Activated CD8-positive, alpha-beta memory T cell treated with anti-CD3 and anti-CD28 coated beads, Interleukin-2, amount 10 ng/mL, durations not matched to agents 7 days and 5 days (primary cell): ENCODE results near the gene ULK4. TPM values are rescaled to one million over a fixed set of nuclear protein-coding genes. Genes with fewer than 3 reads are reported as not detected.

Source experiments
- ATAC-seq: fragments of 150-1000 bp; cut with Tn5 transposase; one replicate; pipeline ENCODE4 v1.10.0; 2021; ENCODE audit warnings: moderate library complexity
- CTCF ChIA-PET: fragments of 350-600 bp; sonication (Branson Sonifier 250); formaldehyde crosslinking; loops from one replicate; lab custom pipeline; 2021; ENCODE audit warnings: antibody characterized with exemption; lab: Charles Lee
- DNase-seq: peaks from one replicate; pipeline ENCODE4 v3.0.0-alpha.2; 2020
- H3K27ac Mint-ChIP-seq: one replicate; pipeline ENCODE4 v1.8.0; 2021; ENCODE audit warnings: mild to moderate bottlenecking, mixed read lengths
- H3K27me3 Mint-ChIP-seq: one replicate; pipeline ENCODE4 v1.8.0; 2021; ENCODE audit warnings: mixed read lengths
- H3K36me3 Mint-ChIP-seq: one replicate; pipeline ENCODE4 v1.8.0; 2021; ENCODE audit warnings: mild to moderate bottlenecking, mixed read lengths
- H3K4me1 Mint-ChIP-seq: one replicate; pipeline ENCODE4 v1.8.0; 2021; ENCODE audit warnings: mixed read lengths
- H3K4me3 Mint-ChIP-seq: one replicate; pipeline ENCODE4 v1.8.0; 2021; ENCODE audit warnings: mild to moderate bottlenecking, moderate library complexity, mixed read lengths
- H3K9me3 Mint-ChIP-seq: one replicate; pipeline ENCODE4 v1.8.0; 2022; ENCODE audit warnings: low read depth, mixed read lengths
- total RNA-seq, 2 experiments: library from RNA; stranded (reverse); gene quantifications; one replicate each; pipeline ENCODE4 v1.2.3, GENCODE V29; 2021

The ULK4 gene
- total RNA-seq, 2 experiments from 2014 or later, result 9.5 to 13.3 TPM

GRCh38 chr3:41224120-41224806, 737.6 kb downstream of the ULK4 start:
- no peaks in the 10 kb centered on the region for H3K27me3 Mint-ChIP-seq
- no peak overlapping the region for H3K4me3 Mint-ChIP-seq
- ATAC-seq, result no peak
- H3K36me3 Mint-ChIP-seq, result peaks cover 68% of the 10 kb centered on the region
- DNase-seq, result no peak
- CTCF ChIA-PET, result no interaction called here
- no peak overlapping the region for H3K27ac Mint-ChIP-seq
- no peaks in the 10 kb centered on the region for H3K9me3 Mint-ChIP-seq
- H3K4me1 Mint-ChIP-seq, result peaks cover 33% of the 10 kb centered on the region

GRCh38 chr3:41223691-41224090, 738.2 kb downstream of the ULK4 start:
- H3K27ac Mint-ChIP-seq, result no peak overlapping the region
- peaks cover 66% of the 10 kb centered on the region for H3K36me3 Mint-ChIP-seq
- H3K4me1 Mint-ChIP-seq, result peaks cover 35% of the 10 kb centered on the region
- ATAC-seq (no peak), DNase-seq (no peak)
- H3K4me3 Mint-ChIP-seq, result no peak overlapping the region
- no peaks in the 10 kb centered on the region for H3K27me3 Mint-ChIP-seq
- CTCF ChIA-PET, result no interaction called here
- no peaks in the 10 kb centered on the region for H3K9me3 Mint-ChIP-seq

- DNase-seq (no peak), ATAC-seq (no peak)
- H3K4me3 Mint-ChIP-seq, result no peak overlapping the region
- H3K27me3 Mint-ChIP-seq, result no peaks in the 10 kb centered on the region
- H3K4me1 Mint-ChIP-seq, result peaks cover 34% of the 10 kb centered on the region
- H3K36me3 Mint-ChIP-seq, result peaks cover 59% of the 10 kb centered on the region
- CTCF ChIA-PET, result no interaction called here
- no peak overlapping the region for H3K27ac Mint-ChIP-seq
- H3K9me3 Mint-ChIP-seq, result no peaks in the 10 kb centered on the region
Observed at GRCh38 chr3:41223078-41223477, 738.8 kb downstream of the ULK4 start.

GRCh38 chr3:41222501-41222900, 739.4 kb downstream of the ULK4 start:
- no peak for ATAC-seq
- H3K4me1 Mint-ChIP-seq, result peaks cover 37% of the 10 kb centered on the region
- no peak overlapping the region for H3K27ac Mint-ChIP-seq
- H3K27me3 Mint-ChIP-seq, result no peaks in the 10 kb centered on the region
- CTCF ChIA-PET, result no interaction called here
- peaks cover 56% of the 10 kb centered on the region for H3K36me3 Mint-ChIP-seq
- no peaks in the 10 kb centered on the region for H3K9me3 Mint-ChIP-seq
- H3K4me3 Mint-ChIP-seq, result no peak overlapping the region
- DNase-seq, result no peak

GRCh38 chr3:41222012-41222411, 739.9 kb downstream of the ULK4 start:
- no peak overlapping the region for H3K4me3 Mint-ChIP-seq
- H3K9me3 Mint-ChIP-seq, result no peaks in the 10 kb centered on the region
- DNase-seq (no peak), ATAC-seq (no peak)
- CTCF ChIA-PET, result no interaction called here
- H3K4me1 Mint-ChIP-seq, result peaks cover 41% of the 10 kb centered on the region
- H3K27ac Mint-ChIP-seq, result no peak overlapping the region
- H3K36me3 Mint-ChIP-seq, result peaks cover 53% of the 10 kb centered on the region
- no peaks in the 10 kb centered on the region for H3K27me3 Mint-ChIP-seq

GRCh38 chr3:41220906-41221677, 740.8 kb downstream of the ULK4 start:
- H3K36me3 Mint-ChIP-seq, result peaks cover 45% of the 10 kb centered on the region

GRCh38 chr3:41219424-41219823, 742.5 kb downstream of the ULK4 start:
- Mint-ChIP-seq H3K9me3 (no peaks in the 10 kb centered on the region), H3K4me3 (no peak overlapping the region), H3K4me1 (peaks cover 49% of the 10 kb centered on the region), H3K36me3 (peaks cover 31% of the 10 kb centered on the region), H3K27me3 (no peaks in the 10 kb centered on the region), H3K27ac (no peak overlapping the region)
- DNase-seq (no peak), ATAC-seq (no peak)
- CTCF ChIA-PET, result interaction anchor here (1.1 kb wide), 1 partner anchor 28 kb away, joined by 3 read pairs; no protein-coding TSS in a partner anchor

More at GRCh38 chr3:41220906-41221677, 740.8 kb downstream of the ULK4 start:
- H3K4me3 Mint-ChIP-seq, result no peak overlapping the region
- ATAC-seq (no peak), DNase-seq (no peak)
- H3K9me3 Mint-ChIP-seq, result no peaks in the 10 kb centered on the region
- no peaks in the 10 kb centered on the region for H3K27me3 Mint-ChIP-seq
- peaks cover 43% of the 10 kb centered on the region for H3K4me1 Mint-ChIP-seq
- CTCF ChIA-PET, result no interaction called here
- no peak overlapping the region for H3K27ac Mint-ChIP-seq

GRCh38 chr3:41216993-41217392, 744.9 kb downstream of the ULK4 start:
- H3K27me3 Mint-ChIP-seq, result no peaks in the 10 kb centered on the region
- DNase-seq, result no peak
- CTCF ChIA-PET, result no interaction called here
- H3K36me3 Mint-ChIP-seq, result peaks cover 25% of the 10 kb centered on the region
- no peak for ATAC-seq
- no peak overlapping the region for H3K4me3 Mint-ChIP-seq
- H3K4me1 Mint-ChIP-seq, result peaks cover 53% of the 10 kb centered on the region
- H3K27ac Mint-ChIP-seq, result no peak overlapping the region
- H3K9me3 Mint-ChIP-seq, result no peaks in the 10 kb centered on the region

GRCh38 chr3:41216422-41216821, 745.5 kb downstream of the ULK4 start:
- no peaks in the 10 kb centered on the region for H3K9me3 Mint-ChIP-seq
- H3K27me3 Mint-ChIP-seq, result no peaks in the 10 kb centered on the region
- CTCF ChIA-PET, result no interaction called here
- DNase-seq (no peak), ATAC-seq (no peak)
- H3K4me1 Mint-ChIP-seq, result peaks cover 53% of the 10 kb centered on the region
- H3K27ac Mint-ChIP-seq, result no peak overlapping the region
- peaks cover 25% of the 10 kb centered on the region for H3K36me3 Mint-ChIP-seq
- H3K4me3 Mint-ChIP-seq, result no peak overlapping the region

GRCh38 chr3:41213588-41213987, 748.3 kb downstream of the ULK4 start:
- CTCF ChIA-PET, result no interaction called here
- ATAC-seq, result no peak
- Mint-ChIP-seq H3K4me1 (peaks cover 48% of the 10 kb centered on the region), H3K27ac (no peak overlapping the region), H3K4me3 (no peak overlapping the region), H3K27me3 (no peaks in the 10 kb centered on the region), H3K36me3 (peaks cover 30% of the 10 kb centered on the region), H3K9me3 (no peaks in the 10 kb centered on the region)
- DNase-seq, result no peak

- peaks cover 41% of the 10 kb centered on the region for H3K36me3 Mint-ChIP-seq
- no peaks in the 10 kb centered on the region for H3K9me3 Mint-ChIP-seq
- DNase-seq (no peak), ATAC-seq (no peak)
- H3K27ac Mint-ChIP-seq, result no peak overlapping the region
- CTCF ChIA-PET, result no interaction called here
- no peak overlapping the region for H3K4me3 Mint-ChIP-seq
- peaks cover 51% of the 10 kb centered on the region for H3K4me1 Mint-ChIP-seq
- no peaks in the 10 kb centered on the region for H3K27me3 Mint-ChIP-seq
Observed at GRCh38 chr3:41212088-41212487, 749.8 kb downstream of the ULK4 start.

- H3K9me3 Mint-ChIP-seq, result no peaks in the 10 kb centered on the region
- peaks cover 41% of the 10 kb centered on the region for H3K36me3 Mint-ChIP-seq
- H3K27ac Mint-ChIP-seq, result no peak overlapping the region
- H3K4me3 Mint-ChIP-seq, result no peak overlapping the region
- DNase-seq (no peak), ATAC-seq (peak; percentile 20)
- peaks cover 48% of the 10 kb centered on the region for H3K4me1 Mint-ChIP-seq
- H3K27me3 Mint-ChIP-seq, result no peaks in the 10 kb centered on the region
- CTCF ChIA-PET, result no interaction called here
Observed at GRCh38 chr3:41210966-41211365, 750.9 kb downstream of the ULK4 start.

GRCh38 chr3:41209646-41210045, 752.3 kb downstream of the ULK4 start:
- no peaks in the 10 kb centered on the region for H3K9me3 Mint-ChIP-seq
- H3K36me3 Mint-ChIP-seq, result peaks cover 39% of the 10 kb centered on the region
- no peak overlapping the region for H3K27ac Mint-ChIP-seq
- CTCF ChIA-PET, result interaction anchor here (1.0 kb wide), 1 partner anchor 10 kb away, joined by 3 read pairs; the partner anchor contains the start of gene CTNNB1
- ATAC-seq (no peak), DNase-seq (no peak)
- H3K4me3 Mint-ChIP-seq, result no peak overlapping the region
- peaks cover 51% of the 10 kb centered on the region for H3K4me1 Mint-ChIP-seq
- H3K27me3 Mint-ChIP-seq, result no peaks in the 10 kb centered on the region
